H1 (cell line): ENCODE measurements around the gene USP12. TPM values are rescaled to one million over a fixed set of nuclear protein-coding genes. Genes with fewer than 3 reads are reported as not detected.

Experiments used
- CTCF ChIA-PET: fragments of 300-600 bp; sonication (Branson Sonifier 250); formaldehyde crosslinking; loops from one replicate; lab custom pipeline; 2021; ENCODE audit not compliant: partially characterized antibody; lab: Charles Lee
- POLR2A ChIA-PET: fragments of 300-600 bp; sonication (Branson Sonifier 250); formaldehyde crosslinking; loops from one replicate; lab custom pipeline; 2021; ENCODE audit warnings: inconsistent platforms; ENCODE audit not compliant: partially characterized antibody; lab: Charles Lee
- DNase-seq, 2 experiments: peaks; one replicate each; pipeline versions ENCODE4 v3.0.0 to v3.0.0-alpha.2; 2010 to 2022; ENCODE audit warnings: low spot score in 2 of 2, low read depth in 1 of 2, mixed read lengths in 1 of 2
- FAIRE-seq: peaks from 2 replicates; lab custom pipeline; 2011; peaks lifted over from hg19 to GRCh38; lab: Jason Lieb, UNC
- H2AFZ ChIP-seq: 2 replicates; pipeline ENCODE4 v1.8.1; 2012; ENCODE audit warnings: low read length, inconsistent platforms
- H2AK5ac ChIP-seq: 2 replicates; pipeline ENCODE4 v1.6.1; 2013; ENCODE audit warnings: low read depth, low read length
- H2BK120ac ChIP-seq: replicated peaks from 2 replicates; pipeline ENCODE3; 2013; ENCODE audit warnings: low read depth, low read length, inconsistent platforms
- H2BK12ac ChIP-seq: 2 replicates; pipeline ENCODE4 v1.6.1; 2013; ENCODE audit warnings: low read depth, low read length
- H2BK15ac ChIP-seq: 2 replicates; pipeline ENCODE4 v1.6.1; 2013; ENCODE audit warnings: low read length
- H2BK20ac ChIP-seq: 2 replicates; pipeline ENCODE4 v1.6.1; 2013; ENCODE audit warnings: low read length
- H2BK5ac ChIP-seq: 2 replicates; pipeline ENCODE4 v1.6.1; 2013; ENCODE audit warnings: low read depth, low read length
- H3K14ac ChIP-seq: 2 replicates; pipeline ENCODE4 v1.6.1; 2013; ENCODE audit warnings: inconsistent platforms; ENCODE audit not compliant: insufficient read length
- H3K18ac ChIP-seq: 2 replicates; pipeline ENCODE4 v1.6.1; 2013; ENCODE audit warnings: low read length; ENCODE audit errors: extremely low read depth
- H3K23ac ChIP-seq: 2 replicates; pipeline ENCODE4 v1.6.1; 2013; ENCODE audit warnings: inconsistent platforms; ENCODE audit not compliant: insufficient read length
- H3K23me2 ChIP-seq: 2 replicates; pipeline ENCODE4 v1.6.1; 2013; ENCODE audit warnings: low read depth, low read length
- H3K27ac ChIP-seq: 2 replicates; pipeline ENCODE4 v1.6.1; 2011; ENCODE audit warnings: low read depth, low read length, inconsistent platforms
- H3K27me3 ChIP-seq, 4 experiments: replicated peaks in 1 of 4; 1 replicate in 1 of 4; 2 replicates in 3 of 4; pipeline versions ENCODE4 v1.6.1 to v1.8.1; 2011 to 2013; ENCODE audit warnings: low read length in 3 of 4, mild to moderate bottlenecking in 3 of 4, inconsistent platforms in 2 of 4, mixed read lengths in 2 of 4, moderate library complexity in 1 of 4; ENCODE audit not compliant: control insufficient read depth in 3 of 4, insufficient read depth in 3 of 4; ENCODE audit errors: extremely low read depth in 1 of 4
- H3K36me3 ChIP-seq, 4 experiments: 2 replicates each; pipeline versions ENCODE4 v1.6.1 to v1.8.1; 2011 to 2013; ENCODE audit warnings: mild to moderate bottlenecking in 4 of 4, low read length in 3 of 4, moderate library complexity in 2 of 4, control low read depth in 1 of 4, inconsistent platforms in 1 of 4; ENCODE audit not compliant: insufficient read depth in 4 of 4, control insufficient read depth in 2 of 4
- H3K4ac ChIP-seq: replicated peaks from 2 replicates; pipeline ENCODE3; 2013; ENCODE audit warnings: low read length, low read depth, mixed read lengths, inconsistent platforms; ENCODE audit not compliant: insufficient read length
- H3K4me1 ChIP-seq, 4 experiments: replicated peaks in 1 of 4; 1 replicate in 1 of 4; 2 replicates in 3 of 4; pipeline versions ENCODE4 v1.6.1 to v1.8.1; 2011 to 2013; ENCODE audit warnings: low read length in 3 of 4, inconsistent platforms in 2 of 4, mixed read lengths in 1 of 4; ENCODE audit not compliant: insufficient read depth in 4 of 4, control insufficient read depth in 3 of 4
- H3K4me2 ChIP-seq, 2 experiments: 2 replicates each; pipeline versions ENCODE4 v1.6.1 to v1.8.1; 2011 to 2013; ENCODE audit warnings: low read depth in 2 of 2, low read length in 2 of 2, control low read depth in 1 of 2, inconsistent platforms in 1 of 2, mild to moderate bottlenecking in 1 of 2; ENCODE audit not compliant: insufficient read depth in 1 of 2
- H3K4me3 ChIP-seq, 4 experiments: fragments of 200-600, 300-600 bp in 1 of 4; sonication (generic), shearing (Covaris generic), sonication (Bioruptor Twin) in 1 of 4; 2 replicates each; pipeline versions ENCODE4 v1.5.1 to v1.8.1; 2011 to 2016; ENCODE audit warnings: low read length in 4 of 4, low read depth in 3 of 4, control low read depth in 2 of 4, inconsistent platforms in 2 of 4, mild to moderate bottlenecking in 2 of 4, mixed read lengths in 1 of 4, moderate library complexity in 1 of 4; ENCODE audit not compliant: insufficient read depth in 2 of 4; ENCODE audit errors: extremely low read depth in 1 of 4
- H3K56ac ChIP-seq: replicated peaks from 2 replicates; pipeline ENCODE3; 2013; ENCODE audit warnings: low read depth, mild to moderate bottlenecking, mixed read lengths, low read length, inconsistent platforms; ENCODE audit not compliant: insufficient read length
- H3K79me1 ChIP-seq: 2 replicates; pipeline ENCODE4 v1.6.1; 2013; ENCODE audit warnings: low read depth, low read length, control low read depth
- H3K79me2 ChIP-seq, 2 experiments: 2 replicates each; pipeline versions ENCODE4 v1.6.1 to v1.8.1; 2012 to 2013; ENCODE audit warnings: low read length in 2 of 2, mild to moderate bottlenecking in 2 of 2, inconsistent platforms in 1 of 2; ENCODE audit not compliant: insufficient read depth in 2 of 2, control insufficient read depth in 1 of 2
- H3K9ac ChIP-seq, 4 experiments: replicated peaks in 1 of 4; 1 replicate in 1 of 4; 2 replicates in 3 of 4; pipeline versions ENCODE4 v1.6.1 to v1.8.1; 2011 to 2013; ENCODE audit warnings: low read depth in 3 of 4, low read length in 3 of 4, control low read depth in 2 of 4, mild to moderate bottlenecking in 2 of 4, moderate library complexity in 2 of 4, inconsistent platforms in 1 of 4; ENCODE audit errors: extremely low read depth in 1 of 4
- H3K9me3 ChIP-seq, 2 experiments: 2 replicates each; pipeline versions ENCODE4 v1.6.1 to v1.8.1; 2012 to 2013; ENCODE audit warnings: mild to moderate bottlenecking in 2 of 2, moderate library complexity in 2 of 2, control low read depth in 1 of 2, inconsistent platforms in 1 of 2, low read depth in 1 of 2, low read length in 1 of 2, mixed read lengths in 1 of 2; ENCODE audit not compliant: insufficient read depth in 2 of 2
- H4K20me1 ChIP-seq, 2 experiments: replicated peaks in 1 of 2; 2 replicates each; pipeline versions ENCODE3 to v1.8.1; 2011 to 2013; ENCODE audit warnings: inconsistent platforms in 2 of 2, low read length in 2 of 2, mild to moderate bottlenecking in 1 of 2; ENCODE audit not compliant: insufficient read depth in 2 of 2, control insufficient read depth in 1 of 2
- H4K5ac ChIP-seq: 2 replicates; pipeline ENCODE4 v1.6.1; 2013; ENCODE audit warnings: low read length, low read depth, mixed read lengths, inconsistent platforms; ENCODE audit not compliant: insufficient read length
- H4K8ac ChIP-seq: 2 replicates; pipeline ENCODE4 v1.8.0; 2013; ENCODE audit warnings: mild to moderate bottlenecking, moderate library complexity, low read length, inconsistent platforms; ENCODE audit not compliant: insufficient read depth; ENCODE audit errors: extremely low read depth
- H4K91ac ChIP-seq: replicated peaks from 2 replicates; pipeline ENCODE3; 2013; ENCODE audit warnings: low read length, mixed read lengths, inconsistent platforms; ENCODE audit not compliant: insufficient read length
- CEBPB ChIP-seq: IDR thresholded peaks from 2 replicates; pipeline ENCODE4 v1.6.1; 2012; ENCODE audit warnings: low read depth, low read length
- FOSL1 ChIP-seq: IDR thresholded peaks from 2 replicates; pipeline ENCODE4 v1.6.1; 2011; ENCODE audit warnings: mild to moderate bottlenecking, low read depth, low read length, moderate library complexity; ENCODE audit not compliant: insufficient read depth
- WGBS, 2 experiments: shearing (Covaris generic) in 1 of 2; methylation state at CpG; one replicate each; pipeline versions ENCODE4 v1.1.6 to v1.1.7; 2013 to 2015; ENCODE audit warnings: low lambda C conversion rate in 2 of 2, mixed read lengths in 2 of 2, inconsistent platforms in 1 of 2, low coverage in 1 of 2, missing lambda C conversion rate in 1 of 2; ENCODE audit not compliant: insufficient replicate concordance in 2 of 2, insufficient coverage in 1 of 2, insufficient read length in 1 of 2; ENCODE audit errors: extremely low coverage in 1 of 2, missing lambda C conversion rate in 1 of 2; 5-methylcytosine and 5-hydroxymethylcytosine counted together
- polyA plus RNA-seq, 7 experiments: library from polyadenylated mRNA; depleted of rRNA in 3 of 7; stranded (reverse) in 5 of 7; unstranded in 2 of 7; fragments of >200 nt in 5 of 7; fragments of 200-250 nt in 2 of 7; gene quantifications; 1 replicate in 5 of 7; 2 replicates in 1 of 7; 4 replicates in 1 of 7; pipeline versions ENCODE4 v1.2.1 to v1.2.3, GENCODE V29; 2011 to 2013; ENCODE audit warnings: missing spikeins in 2 of 7, mixed read lengths in 2 of 7
- total RNA-seq: library from RNA; stranded (reverse); fragmentation: NEBNext Ultra II Directional; extraction: Animal tissue kit (Norgen Biotek cat#: 25700); gene quantifications from 2 replicates; pipeline ENCODE4 v1.2.1, GENCODE V29; 2021

The USP12 gene
- total and polyA plus RNA-seq, 2 of the 8 experiments (the other 6 are each of a cell fraction or from before 2014, with no cell fraction given): 4.0 to 30.0 TPM

- ChIA-PET CTCF (interaction anchor here (0.6 to 1.2 kb wide), 3 partner anchors 16 to 868 kb away, joined by 3 to 4 read pairs (median 3); no protein-coding TSS in a partner anchor), POLR2A (interaction anchor here (1.2 to 1.5 kb wide), 3 partner anchors 9 to 57 kb away, joined by 3 to 4 read pairs (median 4); partner anchors contain the start of gene RPL21)
- no peak overlapping the region for H2BK12ac ChIP-seq
- H3K56ac ChIP-seq: no peak overlapping the region
- no peak overlapping the region for H3K27ac ChIP-seq
- H3K9ac ChIP-seq: no peak overlapping the region
- H4K8ac ChIP-seq: no peak overlapping the region
- no peak overlapping the region for H2AFZ ChIP-seq
- no peaks in the 10 kb centered on the region for H3K79me2 ChIP-seq
- H4K20me1 ChIP-seq: no peaks in the 10 kb centered on the region
- 0 out of 2 replicates have a peak, but pooled peaks cover 2% of the 10 kb centered on the region for H3K23me2 ChIP-seq
- no peak overlapping the region for H2BK5ac ChIP-seq
- H2BK15ac ChIP-seq: no peak overlapping the region
- H3K4me2 ChIP-seq: no peak overlapping the region
- H2BK120ac ChIP-seq: no peak overlapping the region
- H3K36me3 ChIP-seq: no peaks in the 10 kb centered on the region
- H4K5ac ChIP-seq: no peak overlapping the region
- no peak overlapping the region for H3K23ac ChIP-seq
- H3K9me3 ChIP-seq: no peaks in the 10 kb centered on the region
- H3K14ac ChIP-seq: no peak overlapping the region
- H4K91ac ChIP-seq: no peak overlapping the region
- FAIRE-seq (no peak), DNase-seq (no peak)
- H3K4me3 ChIP-seq: no peak overlapping the region
- H3K18ac ChIP-seq: no peak overlapping the region
- H3K27me3 ChIP-seq: no peaks in the 10 kb centered on the region
- peaks cover 0 to 6% (median 4%) of the 10 kb centered on the region in 4 experiments; a peak in 2 of 7 replicates for H3K4me1 ChIP-seq
- no peak overlapping the region for H2BK20ac ChIP-seq
- 96% methylated on average over 3 of the region's 3 CpGs; no CpG with 5 or more reads in 1 of the 2 experiments for WGBS, 2 experiments
- no peak overlapping the region; the same call in 1 of the 2 replicates for H2AK5ac ChIP-seq
- no peak overlapping the region for H3K4ac ChIP-seq
- H3K79me1 ChIP-seq: no peaks in the 10 kb centered on the region
- no peak for TF ChIP-seq FOSL1
- peak; percentile 82 for TF ChIP-seq CEBPB
These were observed 22.6 kb upstream of the USP12 start for GRCh38 chr13:27194209-27194608.
